MM.1S (cell line): ENCODE measurements around the gene ADARB1.

Experiments used
- EZH2 ChIP-seq: fragments of 300-600 bp; sonication (generic); optimal IDR thresholded peaks from 2 replicates; pipeline ENCODE3; 2017; ENCODE audit warnings: low read depth, mild to moderate bottlenecking, antibody characterized with exemption, low read length, mixed read lengths
- EZH2phosphoT487 ChIP-seq: fragments of 300-600 bp; sonication (generic); IDR thresholded peaks from 2 replicates; pipeline ENCODE4 v1.6.1; 2018; ENCODE audit warnings: antibody characterized with exemption, low read length
- TF ChIP-seq, protein P1 (sequence below): fragments of 300-600 bp; sonication (generic); IDR thresholded peaks from 2 replicates; pipeline ENCODE4 v1.5.1; 2016; ENCODE audit warnings: antibody characterized with exemption, low read length, mixed read lengths

DNA sequence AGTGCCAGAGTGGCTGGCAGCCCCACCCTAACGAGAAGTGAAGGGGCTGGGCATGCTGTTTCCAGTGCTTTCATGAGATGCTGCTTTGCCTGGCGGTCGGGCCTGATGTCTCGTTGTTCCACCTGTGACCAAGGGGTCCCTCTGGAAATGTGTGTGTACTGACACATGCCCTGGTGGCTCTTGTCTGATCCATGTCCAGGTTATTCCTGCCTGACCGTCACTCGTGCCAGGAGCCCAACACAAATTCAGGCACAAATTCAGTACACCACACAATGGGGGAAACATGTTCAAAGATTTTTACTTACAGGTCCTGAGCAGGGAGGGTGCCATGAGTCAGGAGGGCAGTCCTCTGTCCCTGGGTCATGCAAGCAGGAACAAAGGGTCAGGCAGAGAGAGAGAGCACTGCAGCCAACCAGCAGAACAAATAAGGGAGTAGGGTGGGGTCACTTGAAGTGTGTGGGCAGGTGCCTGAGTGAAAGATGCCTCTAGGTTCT is 76.3 kb downstream of the ADARB1 start:
- TF ChIP-seq, protein P1, sequence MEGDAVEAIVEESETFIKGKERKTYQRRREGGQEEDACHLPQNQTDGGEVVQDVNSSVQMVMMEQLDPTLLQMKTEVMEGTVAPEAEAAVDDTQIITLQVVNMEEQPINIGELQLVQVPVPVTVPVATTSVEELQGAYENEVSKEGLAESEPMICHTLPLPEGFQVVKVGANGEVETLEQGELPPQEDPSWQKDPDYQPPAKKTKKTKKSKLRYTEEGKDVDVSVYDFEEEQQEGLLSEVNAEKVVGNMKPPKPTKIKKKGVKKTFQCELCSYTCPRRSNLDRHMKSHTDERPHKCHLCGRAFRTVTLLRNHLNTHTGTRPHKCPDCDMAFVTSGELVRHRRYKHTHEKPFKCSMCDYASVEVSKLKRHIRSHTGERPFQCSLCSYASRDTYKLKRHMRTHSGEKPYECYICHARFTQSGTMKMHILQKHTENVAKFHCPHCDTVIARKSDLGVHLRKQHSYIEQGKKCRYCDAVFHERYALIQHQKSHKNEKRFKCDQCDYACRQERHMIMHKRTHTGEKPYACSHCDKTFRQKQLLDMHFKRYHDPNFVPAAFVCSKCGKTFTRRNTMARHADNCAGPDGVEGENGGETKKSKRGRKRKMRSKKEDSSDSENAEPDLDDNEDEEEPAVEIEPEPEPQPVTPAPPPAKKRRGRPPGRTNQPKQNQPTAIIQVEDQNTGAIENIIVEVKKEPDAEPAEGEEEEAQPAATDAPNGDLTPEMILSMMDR = no peak
- TF ChIP-seq EZH2 (no peak), EZH2phosphoT487 (no peak)
